CD14-positive monocyte (primary cell): ENCODE results near the gene GAS7. TPM values are rescaled to one million over a fixed set of nuclear protein-coding genes. Genes with fewer than 3 reads are reported as not detected.

Experiments used
- DNase-seq, 3 donors: peaks; one replicate each; pipeline ENCODE4 v3.0.0-alpha.2; 2011 to 2022
- H2AFZ ChIP-seq: 2 replicates; pipeline ENCODE4 v1.6.0; 2012; ENCODE audit warnings: mild to moderate bottlenecking, low read depth, low read length, inconsistent platforms; ENCODE audit not compliant: insufficient read depth, poor library complexity, severe bottlenecking
- H3K27ac ChIP-seq, 2 donors: 1 replicate in 1 of 2; 2 replicates in 1 of 2; pipeline ENCODE4 v1.5.1; 2012 to 2013; ENCODE audit warnings: low read length in 2 of 2, control low read depth in 1 of 2, inconsistent platforms in 1 of 2, low read depth in 1 of 2, mild to moderate bottlenecking in 1 of 2
- H3K27me3 ChIP-seq, 2 donors: one replicate each; pipeline versions ENCODE4 v1.6.0 to v1.6.1; 2011 to 2013; ENCODE audit warnings: low read length in 2 of 2; ENCODE audit not compliant: control insufficient read depth in 2 of 2, insufficient read depth in 2 of 2
- H3K36me3 ChIP-seq, 2 donors: replicated peaks in 1 of 2; 1 replicate in 1 of 2; 2 replicates in 1 of 2; pipeline versions ENCODE4 v1.5.1 to v1.6.1; 2012 to 2013; ENCODE audit warnings: low read length in 2 of 2, control low read depth in 1 of 2, inconsistent platforms in 1 of 2, mild to moderate bottlenecking in 1 of 2; ENCODE audit not compliant: insufficient read depth in 2 of 2, control insufficient read depth in 1 of 2
- H3K4me1 ChIP-seq, 2 donors: 1 replicate in 1 of 2; 2 replicates in 1 of 2; pipeline versions ENCODE4 v1.5.1 to v1.6.1; 2012 to 2013; ENCODE audit warnings: low read length in 2 of 2, control low read depth in 1 of 2, inconsistent platforms in 1 of 2, mild to moderate bottlenecking in 1 of 2, moderate library complexity in 1 of 2; ENCODE audit not compliant: insufficient read depth in 2 of 2, control insufficient read depth in 1 of 2
- H3K4me2 ChIP-seq: replicated peaks from 2 replicates; pipeline ENCODE3; 2012; ENCODE audit warnings: low read length, moderate library complexity, mild to moderate bottlenecking; ENCODE audit not compliant: poor library complexity, severe bottlenecking; ENCODE audit errors: extremely low read depth
- H3K4me3 ChIP-seq, 3 experiments: fragments of 200-600 bp in 1 of 3; sonication (generic) in 1 of 3; replicated peaks in 1 of 3; 1 replicate in 2 of 3; 2 replicates in 1 of 3; pipeline ENCODE4 v1.5.1; 2011 to 2013; ENCODE audit warnings: low read length in 3 of 3, mild to moderate bottlenecking in 3 of 3, control low read depth in 2 of 3, low read depth in 2 of 3, inconsistent platforms in 1 of 3, moderate library complexity in 1 of 3
- H3K79me2 ChIP-seq: 2 replicates; pipeline ENCODE4 v1.6.0; 2012; ENCODE audit warnings: mild to moderate bottlenecking, control low read depth, inconsistent platforms, low read length, moderate library complexity; ENCODE audit not compliant: insufficient read depth
- H3K9ac ChIP-seq: 2 replicates; pipeline ENCODE4 v1.6.0; 2017; ENCODE audit warnings: low read length, mild to moderate bottlenecking; ENCODE audit not compliant: insufficient read depth, poor library complexity, severe bottlenecking
- H3K9me3 ChIP-seq, 2 donors: replicated peaks in 1 of 2; 1 replicate in 1 of 2; 2 replicates in 1 of 2; pipeline versions ENCODE4 v1.5.1 to v1.6.1; 2012 to 2013; ENCODE audit warnings: low read length in 2 of 2, control low read depth in 1 of 2; ENCODE audit not compliant: control insufficient read depth in 1 of 2, insufficient read depth in 1 of 2
- H4K20me1 ChIP-seq: 2 replicates; pipeline ENCODE4 v1.6.0; 2012; ENCODE audit warnings: mild to moderate bottlenecking, low read length, control low read depth, moderate library complexity; ENCODE audit not compliant: insufficient read depth
- H3K27ac Mint-ChIP-seq, 7 donors: one replicate each; pipeline ENCODE4 v1.8.0; 2020; ENCODE audit warnings: mild to moderate bottlenecking in 7 of 7, mixed read lengths in 7 of 7, moderate library complexity in 6 of 7, inconsistent platforms in 2 of 7
- H3K27me3 Mint-ChIP-seq, 3 donors: one replicate each; pipeline ENCODE4 v1.8.0; 2021 to 2022; ENCODE audit warnings: low read depth in 3 of 3, mild to moderate bottlenecking in 3 of 3, mixed read lengths in 3 of 3, moderate library complexity in 3 of 3, inconsistent platforms in 1 of 3
- H3K36me3 Mint-ChIP-seq, 2 donors: one replicate each; pipeline ENCODE4 v1.8.0; 2020; ENCODE audit warnings: mixed read lengths in 2 of 2, inconsistent platforms in 1 of 2, mild to moderate bottlenecking in 1 of 2
- H3K4me1 Mint-ChIP-seq: one replicate; pipeline ENCODE4 v1.8.0; 2020; ENCODE audit warnings: mild to moderate bottlenecking, mixed read lengths
- H3K4me3 Mint-ChIP-seq, 2 donors: one replicate each; pipeline ENCODE4 v1.8.0; 2020; ENCODE audit warnings: mild to moderate bottlenecking in 2 of 2, mixed read lengths in 2 of 2, moderate library complexity in 1 of 2
- H3K9me3 Mint-ChIP-seq, 7 donors: one replicate each; pipeline ENCODE4 v1.8.0; 2020 to 2022; ENCODE audit warnings: mixed read lengths in 7 of 7, mild to moderate bottlenecking in 6 of 7, moderate library complexity in 6 of 7, inconsistent platforms in 2 of 7
- CTCF ChIP-seq: fragments of 200-600 bp; IDR thresholded peaks from one replicate; pipeline ENCODE4 v1.8.0; 2022; ENCODE audit warnings: antibody characterized with exemption, mild to moderate bottlenecking
- WGBS: methylation state at CpG from one replicate; pipeline ENCODE4 v1.1.5; 2013; ENCODE audit warnings: missing lambda C conversion rate; ENCODE audit not compliant: insufficient coverage; 5-methylcytosine and 5-hydroxymethylcytosine counted together
- intact Hi-C, 2 donors: fragments of 100-400 bp; cut with micrococcal nuclease; formaldehyde crosslinking; loops; one replicate each; pipeline versions ENCODE4 v1.15.0 to v1.15.1; 2023
- polyA plus RNA-seq, 3 donors: library from polyadenylated mRNA; depleted of rRNA in 1 of 3; unstranded in 2 of 3; stranded (reverse) in 1 of 3; fragments of 300-500 nt in 2 of 3; fragments of >200 nt in 1 of 3; fragmentation: Illumina TruSeq in 2 of 3; gene quantifications; 1 replicate in 2 of 3; 2 replicates in 1 of 3; pipeline ENCODE4 v1.2.3, GENCODE V29; 2012 to 2021

GAS7 gene
- polyA plus RNA-seq, 3 donors, result 53.1 to 91.9 (median 66.6) TPM

GRCh38 chr17:9897372-9897968 is 300.9 kb downstream of the GAS7 start:
- H2AFZ ChIP-seq, result no peak overlapping the region
- H3K4me3 ChIP-seq, result no peak overlapping the region
- Mint-ChIP-seq H3K27me3 (peaks cover 28 to 36% (median 33%) of the 10 kb centered on the region in 3 donors), H3K36me3 (peaks cover 0 to 2% of the 10 kb centered on the region in 2 donors), H3K4me3 (no peak overlapping the region), H3K9me3 (peaks cover 0 to 3% (median 0%) of the 10 kb centered on the region in 7 donors), H3K27ac (no peak overlapping the region), H3K4me1 (peaks cover 6% of the 10 kb centered on the region)
- WGBS, result 88% methylated on average over 8 of the region's 13 CpGs
- H3K27me3 ChIP-seq, result peaks cover 0 to 19% of the 10 kb centered on the region in 2 donors
- no peak overlapping the region for H3K9ac ChIP-seq
- no peak overlapping the region for H3K27ac ChIP-seq
- no peaks in the 10 kb centered on the region for H3K36me3 ChIP-seq
- intact Hi-C loops, result no loop called here
- H4K20me1 ChIP-seq, result no peaks in the 10 kb centered on the region
- DNase-seq, result no peak
- H3K4me2 ChIP-seq, result no peak overlapping the region
- no peaks in the 10 kb centered on the region for H3K79me2 ChIP-seq
- TF ChIP-seq CTCF, result no peak
- H3K4me1 ChIP-seq, result no peaks in the 10 kb centered on the region
- no peaks in the 10 kb centered on the region for H3K9me3 ChIP-seq

- Mint-ChIP-seq H3K27me3 (peaks cover 20 to 25% (median 25%) of the 10 kb centered on the region in 3 donors), H3K4me1 (peaks cover 6% of the 10 kb centered on the region), H3K36me3 (peaks cover 0 to 2% of the 10 kb centered on the region in 2 donors), H3K4me3 (no peak overlapping the region), H3K9me3 (peaks cover 0 to 3% (median 0%) of the 10 kb centered on the region in 7 donors), H3K27ac (peak overlapping the region in 1 of 7 donors; percentile 36)
- Histone ChIP-seq H3K4me1 (no peaks in the 10 kb centered on the region), H3K79me2 (no peaks in the 10 kb centered on the region), H4K20me1 (no peaks in the 10 kb centered on the region), H3K9ac (no peak overlapping the region), H2AFZ (no peak overlapping the region), H3K4me2 (no peak overlapping the region), H3K4me3 (no peak overlapping the region), H3K27me3 (peaks cover 0 to 9% of the 10 kb centered on the region in 2 donors), H3K27ac (no peak overlapping the region), H3K36me3 (no peaks in the 10 kb centered on the region), H3K9me3 (no peaks in the 10 kb centered on the region)
- intact Hi-C loops, result no loop called here
- DNase-seq, result peak in 1 of 3 donors; percentile 18
- TF ChIP-seq CTCF, result no peak
These were observed 302.5 kb downstream of the GAS7 start for GRCh38 chr17:9895923-9896322.
